Neuron (in vitro differentiated cells): ENCODE results near the gene ABCC6.
"Not testable (repeated sequence)": the region's sequence is repeated elsewhere in the genome, so short reads cannot be mapped to it uniquely, and the experiment has no call there.

Experiments
- H2AFZ ChIP-seq: one replicate; pipeline ENCODE4 v1.6.1; 2013; ENCODE audit warnings: low read depth, mild to moderate bottlenecking, inconsistent platforms, low read length, moderate library complexity
- H3K27me3 ChIP-seq: one replicate; pipeline ENCODE4 v1.6.1; 2013; ENCODE audit warnings: low read length; ENCODE audit not compliant: insufficient read depth
- H3K36me3 ChIP-seq: one replicate; pipeline ENCODE4 v1.6.1; 2013; ENCODE audit warnings: low read length; ENCODE audit not compliant: insufficient read depth
- H3K4me1 ChIP-seq: one replicate; pipeline ENCODE4 v1.6.1; 2013; ENCODE audit warnings: low read length; ENCODE audit not compliant: insufficient read depth
- H3K4me3 ChIP-seq: 2 replicates; pipeline ENCODE4 v1.5.1; 2013; ENCODE audit warnings: mild to moderate bottlenecking, low read length, moderate library complexity
- H3K9me3 ChIP-seq: one replicate; pipeline ENCODE4 v1.6.1; 2013; ENCODE audit warnings: low read length

The ABCC6 gene

GRCh38 chr16:16208461-16208860, 14.8 kb downstream of the ABCC6 start:
- not testable (repeated sequence) for H3K9me3 ChIP-seq, H3K27me3 ChIP-seq, H3K36me3 ChIP-seq, H3K4me3 ChIP-seq, H2AFZ ChIP-seq, H3K4me1 ChIP-seq

- H3K36me3 ChIP-seq, H2AFZ ChIP-seq, H3K27me3 ChIP-seq, H3K9me3 ChIP-seq, H3K4me1 ChIP-seq, H3K4me3 ChIP-seq: not testable (repeated sequence)
These were observed 15.4 kb downstream of the ABCC6 start for GRCh38 chr16:16207787-16208334.

- not testable (repeated sequence) for H2AFZ ChIP-seq, H3K27me3 ChIP-seq, H3K4me3 ChIP-seq, H3K9me3 ChIP-seq, H3K36me3 ChIP-seq, H3K4me1 ChIP-seq
These were observed 16.1 kb downstream of the ABCC6 start for GRCh38 chr16:16207097-16207786.

- H2AFZ ChIP-seq, H3K4me3 ChIP-seq, H3K36me3 ChIP-seq, H3K9me3 ChIP-seq, H3K27me3 ChIP-seq, H3K4me1 ChIP-seq: not testable (repeated sequence)
These were observed 17.4 kb downstream of the ABCC6 start for GRCh38 chr16:16205864-16206263.

- H3K9me3 ChIP-seq, H3K36me3 ChIP-seq, H3K4me1 ChIP-seq, H2AFZ ChIP-seq, H3K27me3 ChIP-seq, H3K4me3 ChIP-seq: not testable (repeated sequence)
These were observed 18.7 kb downstream of the ABCC6 start for GRCh38 chr16:16204552-16204951.

GRCh38 chr16:16203494-16203893, 19.8 kb downstream of the ABCC6 start:
- not testable (repeated sequence) for H3K4me1 ChIP-seq, H3K9me3 ChIP-seq, H2AFZ ChIP-seq, H3K27me3 ChIP-seq, H3K4me3 ChIP-seq, H3K36me3 ChIP-seq

GRCh38 chr16:16202400-16203143, 20.7 kb downstream of the ABCC6 start:
- not testable (repeated sequence) for H3K4me1 ChIP-seq, H3K27me3 ChIP-seq, H2AFZ ChIP-seq, H3K4me3 ChIP-seq, H3K9me3 ChIP-seq, H3K36me3 ChIP-seq

- H3K4me1 ChIP-seq, H3K27me3 ChIP-seq, H3K9me3 ChIP-seq, H3K4me3 ChIP-seq, H2AFZ ChIP-seq, H3K36me3 ChIP-seq: not testable (repeated sequence)
These were observed 21.4 kb downstream of the ABCC6 start for GRCh38 chr16:16201880-16202279.

GRCh38 chr16:16200391-16200790, 22.9 kb downstream of the ABCC6 start:
- not testable (repeated sequence) for H3K4me1 ChIP-seq, H3K27me3 ChIP-seq, H3K9me3 ChIP-seq, H3K36me3 ChIP-seq, H2AFZ ChIP-seq, H3K4me3 ChIP-seq

GRCh38 chr16:16199428-16199827, 23.9 kb downstream of the ABCC6 start:
- H3K27me3 ChIP-seq, H3K4me3 ChIP-seq, H3K36me3 ChIP-seq, H3K9me3 ChIP-seq, H2AFZ ChIP-seq, H3K4me1 ChIP-seq: not testable (repeated sequence)

- no peak overlapping the region for H3K4me3 ChIP-seq
- no peaks in the 10 kb centered on the region for H3K9me3 ChIP-seq
- no peak overlapping the region for H2AFZ ChIP-seq
- no peaks in the 10 kb centered on the region for H3K36me3 ChIP-seq
- H3K4me1 ChIP-seq: no peaks in the 10 kb centered on the region
- H3K27me3 ChIP-seq: no peaks in the 10 kb centered on the region
These were observed 25.3 kb downstream of the ABCC6 start for GRCh38 chr16:16197966-16198365.

GRCh38 chr16:16197331-16197730, 26.0 kb downstream of the ABCC6 start:
- H3K4me3 ChIP-seq: no peak overlapping the region
- no peaks in the 10 kb centered on the region for H3K27me3 ChIP-seq
- H3K4me1 ChIP-seq: no peaks in the 10 kb centered on the region
- no peaks in the 10 kb centered on the region for H3K36me3 ChIP-seq
- no peak overlapping the region for H2AFZ ChIP-seq
- no peaks in the 10 kb centered on the region for H3K9me3 ChIP-seq

GRCh38 chr16:16196099-16196498, 27.2 kb downstream of the ABCC6 start:
- Histone ChIP-seq H3K36me3 (no peaks in the 10 kb centered on the region), H2AFZ (no peak overlapping the region), H3K4me3 (no peak overlapping the region), H3K27me3 (no peaks in the 10 kb centered on the region), H3K4me1 (no peaks in the 10 kb centered on the region), H3K9me3 (no peaks in the 10 kb centered on the region)
